Transverse colon (tissue), 3 donors: Measurements from ENCODE around the gene DEAF1.
A peak's percentile ranks its signal among the peaks of the same experiment; 100 is the strongest.

Source experiments
- POLR2A ChIP-seq: fragments of 450-650 bp; IDR thresholded peaks from one replicate; pipeline ENCODE4 v1.6.1; 2016; ENCODE audit warnings: antibody characterized with exemption, mild to moderate bottlenecking, moderate library complexity
- TF ChIP-seq, protein P1 (sequence below), 5 experiments: fragments of 200-600 bp in 3 of 5; fragments of 450-650 bp in 2 of 5; sonication (generic) in 3 of 5; IDR thresholded peaks; 1 replicate in 2 of 5; 2 replicates in 3 of 5; pipeline ENCODE4 v1.5.1; 2016 to 2017; ENCODE audit warnings: antibody characterized with exemption in 5 of 5, inconsistent platforms in 3 of 5, mild to moderate bottlenecking in 2 of 5, moderate library complexity in 1 of 5

DNA sequence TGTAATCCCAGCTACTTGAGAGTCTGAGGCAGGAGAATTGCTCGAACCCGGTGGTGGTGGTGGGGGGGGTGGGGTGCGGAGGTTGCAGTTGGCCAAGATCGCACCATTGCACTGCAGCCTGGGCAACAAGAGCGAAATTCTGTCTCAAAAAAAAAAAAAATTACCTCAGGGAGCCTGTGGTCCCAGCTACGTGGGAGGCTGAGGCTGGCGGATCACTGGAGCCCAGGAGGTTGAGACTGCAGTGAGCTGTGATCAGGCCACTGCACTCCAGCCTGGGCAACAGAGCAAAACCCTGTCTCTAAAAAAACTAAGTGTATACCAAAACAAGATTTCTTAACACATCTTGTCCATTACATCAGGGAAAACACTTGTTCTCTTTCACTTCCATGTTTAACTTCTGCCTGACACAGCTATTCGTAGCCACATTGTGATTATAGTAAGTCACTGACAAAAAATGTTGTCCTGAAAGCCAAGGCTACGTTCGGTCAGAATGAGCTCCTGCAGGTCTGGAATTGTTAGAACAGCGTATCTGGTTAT, 2.0 kb upstream of the DEAF1 start:
- TF ChIP-seq, protein P1, sequence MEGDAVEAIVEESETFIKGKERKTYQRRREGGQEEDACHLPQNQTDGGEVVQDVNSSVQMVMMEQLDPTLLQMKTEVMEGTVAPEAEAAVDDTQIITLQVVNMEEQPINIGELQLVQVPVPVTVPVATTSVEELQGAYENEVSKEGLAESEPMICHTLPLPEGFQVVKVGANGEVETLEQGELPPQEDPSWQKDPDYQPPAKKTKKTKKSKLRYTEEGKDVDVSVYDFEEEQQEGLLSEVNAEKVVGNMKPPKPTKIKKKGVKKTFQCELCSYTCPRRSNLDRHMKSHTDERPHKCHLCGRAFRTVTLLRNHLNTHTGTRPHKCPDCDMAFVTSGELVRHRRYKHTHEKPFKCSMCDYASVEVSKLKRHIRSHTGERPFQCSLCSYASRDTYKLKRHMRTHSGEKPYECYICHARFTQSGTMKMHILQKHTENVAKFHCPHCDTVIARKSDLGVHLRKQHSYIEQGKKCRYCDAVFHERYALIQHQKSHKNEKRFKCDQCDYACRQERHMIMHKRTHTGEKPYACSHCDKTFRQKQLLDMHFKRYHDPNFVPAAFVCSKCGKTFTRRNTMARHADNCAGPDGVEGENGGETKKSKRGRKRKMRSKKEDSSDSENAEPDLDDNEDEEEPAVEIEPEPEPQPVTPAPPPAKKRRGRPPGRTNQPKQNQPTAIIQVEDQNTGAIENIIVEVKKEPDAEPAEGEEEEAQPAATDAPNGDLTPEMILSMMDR (IDR thresholded peaks at IDR 0.05), result no peak
- peak; percentile 30 for TF ChIP-seq POLR2A
